Activated CD8-positive, alpha-beta T cell treated with anti-CD3 and anti-CD28 coated beads for 36 hours (primary cell): ENCODE measurements around the gene CCDC191. TPM values are rescaled to one million over a fixed set of nuclear protein-coding genes. Genes with fewer than 3 reads are reported as not detected.

Source experiments
- ATAC-seq: fragments of 200-7000 bp; cut with Tn5 transposase; one replicate; pipeline ENCODE4 v1.10.0; 2021; ENCODE audit warnings: mild to moderate bottlenecking, moderate library complexity
- CTCF ChIA-PET: fragments of 350-600 bp; sonication (Branson Sonifier 250); formaldehyde crosslinking; loops from one replicate; lab custom pipeline; 2021; ENCODE audit warnings: antibody characterized with exemption; lab: Charles Lee
- POLR2A ChIA-PET: fragments of 350-600 bp; sonication (Branson Sonifier 250); formaldehyde crosslinking; loops from one replicate; lab custom pipeline; 2021; ENCODE audit warnings: antibody characterized with exemption; lab: Charles Lee
- DNase-seq: peaks from one replicate; pipeline ENCODE4 v3.0.0-alpha.2; 2020
- H3K27ac Mint-ChIP-seq: one replicate; pipeline ENCODE4 v1.8.0; 2021; ENCODE audit warnings: mild to moderate bottlenecking, mixed read lengths
- H3K27me3 Mint-ChIP-seq: one replicate; pipeline ENCODE4 v1.8.0; 2021; ENCODE audit warnings: mixed read lengths
- H3K36me3 Mint-ChIP-seq: one replicate; pipeline ENCODE4 v1.8.0; 2021; ENCODE audit warnings: low read depth, mixed read lengths
- H3K4me1 Mint-ChIP-seq: one replicate; pipeline ENCODE4 v1.8.0; 2021; ENCODE audit warnings: low read depth, mixed read lengths
- H3K4me3 Mint-ChIP-seq: one replicate; pipeline ENCODE4 v1.8.0; 2021; ENCODE audit warnings: mild to moderate bottlenecking, moderate library complexity, mixed read lengths
- H3K9me3 Mint-ChIP-seq: one replicate; pipeline ENCODE4 v1.8.0; 2021; ENCODE audit warnings: mixed read lengths
- intact Hi-C: fragments of 100-400 bp; cut with micrococcal nuclease; formaldehyde crosslinking; loops from one replicate; pipeline ENCODE4 v1.10.0; 2022
- total RNA-seq, 2 experiments: library from RNA; stranded (reverse); gene quantifications; one replicate each; pipeline ENCODE4 v1.2.3, GENCODE V29; 2021
- TF ChIP-seq, protein P1 (sequence below): fragments of 200-600 bp; IDR thresholded peaks from one replicate; pipeline ENCODE4 v1.8.0; 2022; ENCODE audit warnings: antibody characterized with exemption, mild to moderate bottlenecking

The CCDC191 gene
- total RNA-seq, 2 experiments from 2014 or later: 1.5 to 1.7 TPM

GRCh38 chr3:114026331-114026730 lies 30.0 kb downstream of the CCDC191 start:
- no peak for ATAC-seq
- TF ChIP-seq, protein P1, sequence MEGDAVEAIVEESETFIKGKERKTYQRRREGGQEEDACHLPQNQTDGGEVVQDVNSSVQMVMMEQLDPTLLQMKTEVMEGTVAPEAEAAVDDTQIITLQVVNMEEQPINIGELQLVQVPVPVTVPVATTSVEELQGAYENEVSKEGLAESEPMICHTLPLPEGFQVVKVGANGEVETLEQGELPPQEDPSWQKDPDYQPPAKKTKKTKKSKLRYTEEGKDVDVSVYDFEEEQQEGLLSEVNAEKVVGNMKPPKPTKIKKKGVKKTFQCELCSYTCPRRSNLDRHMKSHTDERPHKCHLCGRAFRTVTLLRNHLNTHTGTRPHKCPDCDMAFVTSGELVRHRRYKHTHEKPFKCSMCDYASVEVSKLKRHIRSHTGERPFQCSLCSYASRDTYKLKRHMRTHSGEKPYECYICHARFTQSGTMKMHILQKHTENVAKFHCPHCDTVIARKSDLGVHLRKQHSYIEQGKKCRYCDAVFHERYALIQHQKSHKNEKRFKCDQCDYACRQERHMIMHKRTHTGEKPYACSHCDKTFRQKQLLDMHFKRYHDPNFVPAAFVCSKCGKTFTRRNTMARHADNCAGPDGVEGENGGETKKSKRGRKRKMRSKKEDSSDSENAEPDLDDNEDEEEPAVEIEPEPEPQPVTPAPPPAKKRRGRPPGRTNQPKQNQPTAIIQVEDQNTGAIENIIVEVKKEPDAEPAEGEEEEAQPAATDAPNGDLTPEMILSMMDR: no peak

DNA sequence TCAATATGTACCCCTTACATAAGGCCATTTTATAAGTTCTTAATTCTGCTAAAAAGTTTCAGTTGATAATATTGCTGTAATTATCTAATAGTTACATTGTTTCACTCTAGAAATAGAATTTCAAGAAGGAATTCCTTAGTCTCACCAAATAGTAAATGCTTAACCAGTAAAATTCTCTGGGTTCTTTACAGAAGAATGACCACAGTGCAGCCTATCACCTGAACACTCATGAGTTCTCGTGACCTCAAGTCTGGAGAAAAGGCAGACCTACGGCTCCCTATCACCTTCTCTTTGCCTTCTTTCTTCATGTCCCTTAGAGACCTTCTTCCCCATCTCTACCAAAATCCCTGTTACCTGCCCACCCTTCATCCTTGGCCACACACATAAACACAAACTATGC lies 30.9 kb downstream of the CCDC191 start:
- Mint-ChIP-seq H3K27me3 (no peaks in the 10 kb centered on the region), H3K4me3 (no peak overlapping the region), H3K36me3 (no peaks in the 10 kb centered on the region), H3K4me1 (peaks cover 2% of the 10 kb centered on the region), H3K27ac (no peak overlapping the region), H3K9me3 (no peaks in the 10 kb centered on the region)
- intact Hi-C loops: no loop called here
- ATAC-seq (no peak), DNase-seq (no peak)
- POLR2A ChIA-PET: no interaction called here
- CTCF ChIA-PET: no interaction called here
- TF ChIP-seq, protein P1: no peak

More at GRCh38 chr3:114026331-114026730, 30.0 kb downstream of the CCDC191 start:
- H3K4me1 Mint-ChIP-seq: no peaks in the 10 kb centered on the region
- DNase-seq: no peak
- CTCF ChIA-PET: no interaction called here
- POLR2A ChIA-PET: no interaction called here
- no peaks in the 10 kb centered on the region for H3K36me3 Mint-ChIP-seq
- no peaks in the 10 kb centered on the region for H3K9me3 Mint-ChIP-seq
- no peak overlapping the region for H3K27ac Mint-ChIP-seq
- intact Hi-C loops: no loop called here
- no peaks in the 10 kb centered on the region for H3K27me3 Mint-ChIP-seq
- H3K4me3 Mint-ChIP-seq: no peak overlapping the region

GRCh38 chr3:114022145-114022802 lies 34.1 kb downstream of the CCDC191 start:
- DNase-seq (no peak), ATAC-seq (no peak)
- Mint-ChIP-seq H3K36me3 (no peaks in the 10 kb centered on the region), H3K27me3 (no peaks in the 10 kb centered on the region), H3K9me3 (no peaks in the 10 kb centered on the region), H3K4me3 (no peak overlapping the region), H3K4me1 (peaks cover 2% of the 10 kb centered on the region), H3K27ac (no peak overlapping the region)
- TF ChIP-seq, protein P1: no peak
- ChIA-PET CTCF (no interaction called here), POLR2A (interaction anchor here (0.6 kb wide), 1 partner anchor 35 kb away, joined by 3 read pairs; no protein-coding TSS in a partner anchor)
- intact Hi-C loops: no loop called here

- Mint-ChIP-seq H3K27me3 (no peaks in the 10 kb centered on the region), H3K4me3 (no peak overlapping the region), H3K27ac (no peak overlapping the region), H3K36me3 (no peaks in the 10 kb centered on the region), H3K4me1 (peaks cover 2% of the 10 kb centered on the region), H3K9me3 (no peaks in the 10 kb centered on the region)
- CTCF ChIA-PET: no interaction called here
- intact Hi-C loops: no loop called here
- DNase-seq (no peak), ATAC-seq (no peak)
- TF ChIP-seq, protein P1: no peak
- POLR2A ChIA-PET: no interaction called here
These were observed 35.4 kb downstream of the CCDC191 start for GRCh38 chr3:114020907-114021306.

GRCh38 chr3:114019486-114019885 lies 36.8 kb downstream of the CCDC191 start:
- intact Hi-C loops: no loop called here
- H3K27ac Mint-ChIP-seq: no peak overlapping the region
- TF ChIP-seq, protein P1: no peak
- no peaks in the 10 kb centered on the region for H3K36me3 Mint-ChIP-seq
- ChIA-PET CTCF (no interaction called here), POLR2A (no interaction called here)
- no peak for DNase-seq
- no peak overlapping the region for H3K4me3 Mint-ChIP-seq
- H3K4me1 Mint-ChIP-seq: peaks cover 2% of the 10 kb centered on the region
- ATAC-seq: no peak
- no peaks in the 10 kb centered on the region for H3K9me3 Mint-ChIP-seq
- H3K27me3 Mint-ChIP-seq: no peaks in the 10 kb centered on the region
